Osteoblast (primary cell): Measurements from ENCODE around the gene IGFL2. TPM values are rescaled to one million over a fixed set of nuclear protein-coding genes. Genes with fewer than 3 reads are reported as not detected.
"Not testable (repeated sequence)": the region's sequence is repeated elsewhere in the genome, so short reads cannot be mapped to it uniquely, and the experiment has no call there.

ENCODE experiments used
- DNase-seq: peaks from one replicate; pipeline ENCODE4 v3.0.0; 2011; ENCODE audit warnings: low spot score, mixed read lengths; ENCODE audit not compliant: insufficient read length; ENCODE audit errors: missing footprints
- H2AFZ ChIP-seq: 2 replicates; pipeline ENCODE4 v1.6.0; 2011; ENCODE audit warnings: mild to moderate bottlenecking, low read length
- H3K27ac ChIP-seq: 2 replicates; pipeline ENCODE4 v1.5.1; 2011; ENCODE audit warnings: mild to moderate bottlenecking, low read depth, low read length, moderate library complexity
- H3K27me3 ChIP-seq: 2 replicates; pipeline ENCODE4 v1.6.0; 2012; ENCODE audit warnings: mild to moderate bottlenecking, control low read depth, inconsistent platforms, low read length, moderate library complexity; ENCODE audit not compliant: insufficient read depth
- H3K36me3 ChIP-seq: 2 replicates; pipeline ENCODE4 v1.5.1; 2011; ENCODE audit warnings: mild to moderate bottlenecking, low read length, control low read depth, moderate library complexity; ENCODE audit not compliant: insufficient read depth
- H3K4me1 ChIP-seq: 2 replicates; pipeline ENCODE4 v1.5.1; 2011; ENCODE audit warnings: mild to moderate bottlenecking, low read length, control low read depth, moderate library complexity; ENCODE audit not compliant: insufficient read depth
- H3K4me2 ChIP-seq: 2 replicates; pipeline ENCODE4 v1.6.0; 2011; ENCODE audit warnings: mild to moderate bottlenecking, low read length; ENCODE audit not compliant: insufficient read depth
- H3K4me3 ChIP-seq: fragments of 200-600 bp; sonication (generic); 3 replicates; pipeline ENCODE4 v1.5.1; 2012; ENCODE audit warnings: mild to moderate bottlenecking, low read length, inconsistent platforms; ENCODE audit not compliant: insufficient read depth
- H3K79me2 ChIP-seq: 2 replicates; pipeline ENCODE4 v1.6.0; 2012; ENCODE audit warnings: mild to moderate bottlenecking, low read length, control low read depth, inconsistent platforms; ENCODE audit not compliant: insufficient read depth
- H3K9me3 ChIP-seq: 2 replicates; pipeline ENCODE4 v1.5.1; 2011; ENCODE audit warnings: low read depth, low read length, control low read depth
- H4K20me1 ChIP-seq: 2 replicates; pipeline ENCODE4 v1.6.0; 2012; ENCODE audit warnings: mild to moderate bottlenecking, low read length, control low read depth; ENCODE audit not compliant: insufficient read depth
- CTCF ChIP-seq: IDR thresholded peaks from 2 replicates; pipeline ENCODE4 v1.5.1; 2011; ENCODE audit warnings: mild to moderate bottlenecking, low read depth, low read length, moderate library complexity; ENCODE audit errors: extremely low read depth
- total RNA-seq: library from RNA; depleted of rRNA; stranded (reverse); fragments of >200 nt; gene quantifications from 2 replicates; pipeline ENCODE4 v1.2.3, GENCODE V29; 2012

Gene IGFL2
- total RNA-seq: not detected in 2 replicates

GRCh38 chr19:46147791-46148288 lies at the start of gene IGFL2:
Gene IGFL2, plus strand, starts transcription at chr19:46148238. Its CDS starts 41 bp downstream, at chr19:46148279.
- Histone ChIP-seq H3K4me1 (no peaks in the 10 kb centered on the region), H3K36me3 (no peaks in the 10 kb centered on the region), H3K4me3 (no peak within 1 kb of the TSS), H3K27me3 (peaks cover 63% of the 10 kb centered on the region), H2AFZ (no peak within 1 kb of the TSS), H4K20me1 (no peaks in the 10 kb centered on the region), H3K27ac (no peak within 1 kb of the TSS), H3K9me3 (no peaks in the 10 kb centered on the region), H3K4me2 (no peak within 1 kb of the TSS), H3K79me2 (no peaks in the 10 kb centered on the region)
- no peak for TF ChIP-seq CTCF
- no peak for DNase-seq

- no peak overlapping the region for H3K4me2 ChIP-seq
- H2AFZ ChIP-seq: no peak overlapping the region
- H3K27ac ChIP-seq: no peak overlapping the region
- DNase-seq: no peak
- no peak for TF ChIP-seq CTCF
- no peaks in the 10 kb centered on the region for H4K20me1 ChIP-seq
- no peaks in the 10 kb centered on the region for H3K79me2 ChIP-seq
- no peaks in the 10 kb centered on the region for H3K9me3 ChIP-seq
- peaks cover 41% of the 10 kb centered on the region for H3K27me3 ChIP-seq
- H3K4me3 ChIP-seq: no peak overlapping the region
- no peaks in the 10 kb centered on the region for H3K4me1 ChIP-seq
- H3K36me3 ChIP-seq: no peaks in the 10 kb centered on the region
Observed at GRCh38 chr19:46100344-46100743, 47.7 kb upstream of the IGFL2 start.

GRCh38 chr19:46101293-46101692 lies 46.7 kb upstream of the IGFL2 start:
- no peaks in the 10 kb centered on the region for H3K79me2 ChIP-seq
- no peak overlapping the region for H3K4me3 ChIP-seq
- H3K27me3 ChIP-seq: peaks cover 47% of the 10 kb centered on the region
- no peaks in the 10 kb centered on the region for H3K9me3 ChIP-seq
- no peak overlapping the region for H2AFZ ChIP-seq
- H3K27ac ChIP-seq: no peak overlapping the region
- H3K4me2 ChIP-seq: no peak overlapping the region
- no peaks in the 10 kb centered on the region for H3K4me1 ChIP-seq
- no peak for DNase-seq
- H3K36me3 ChIP-seq: no peaks in the 10 kb centered on the region
- H4K20me1 ChIP-seq: no peaks in the 10 kb centered on the region
- no peak for TF ChIP-seq CTCF

GRCh38 chr19:46102333-46102732 lies 45.7 kb upstream of the IGFL2 start:
- H3K27me3 ChIP-seq: peaks cover 51% of the 10 kb centered on the region
- H3K27ac ChIP-seq, H2AFZ ChIP-seq, DNase-seq, H3K9me3 ChIP-seq, H3K36me3 ChIP-seq, H3K4me3 ChIP-seq, H3K4me1 ChIP-seq, H3K79me2 ChIP-seq, H4K20me1 ChIP-seq, H3K4me2 ChIP-seq: not testable (repeated sequence)
